ENCODE results near the gene HS3ST2. TPM values are rescaled to one million over a fixed set of nuclear protein-coding genes. Genes with fewer than 3 reads are reported as not detected.

Gene HS3ST2
- not detected in 2 replicates for total RNA-seq

GRCh38 chr16:22813948-22814710, at the start of gene HS3ST2:
Gene HS3ST2, plus strand, starts transcription at chr16:22814162. Its CDS starts 449 bp downstream, at chr16:22814611.

Data from smooth muscle cell of the pulmonary artery (primary cell).